HepG2 (cell line): Measurements from ENCODE around the gene ZCCHC8. TPM values are rescaled to one million over a fixed set of nuclear protein-coding genes. Genes with fewer than 3 reads are reported as not detected.
A peak's percentile ranks its signal among the peaks of the same experiment; 100 is the strongest.

Source experiments
- CAMTA2 ChIP-seq: sonication (generic); formaldehyde crosslinking; IDR thresholded peaks from 2 replicates; pipeline ENCODE4 v1.4.0; 2020; ENCODE audit warnings: mild to moderate bottlenecking, missing genetic modification reagents, borderline replicate concordance
- FOSL1 ChIP-seq: sonication (generic); formaldehyde crosslinking; IDR thresholded peaks from 2 replicates; pipeline ENCODE4 v1.9.0; 2021; ENCODE audit warnings: missing genetic modification reagents, borderline replicate concordance
- FOXJ3 ChIP-seq: sonication (generic); formaldehyde crosslinking; IDR thresholded peaks from 2 replicates; pipeline ENCODE4 v1.4.0; 2020; ENCODE audit warnings: missing genetic modification reagents, mild to moderate bottlenecking, borderline replicate concordance
- HDAC6 ChIP-seq: fragments of 200-600 bp; sonication (generic); IDR thresholded peaks from 2 replicates; pipeline ENCODE4 v1.7.0; 2017; ENCODE audit warnings: mild to moderate bottlenecking, antibody characterized with exemption, low read length, low read depth
- KLF11 ChIP-seq: IDR thresholded peaks from 2 replicates; pipeline ENCODE4 v1.6.1; 2016; ENCODE audit warnings: missing compliant biosample characterization
- LCORL ChIP-seq, 2 experiments: fragments of 450-650 bp in 1 of 2; sonication (generic) in 1 of 2; formaldehyde crosslinking in 1 of 2; IDR thresholded peaks; 2 replicates each; pipeline versions ENCODE4 v1.5.0 to v1.6.1; 2017 to 2020; ENCODE audit warnings: antibody characterized with exemption in 1 of 2, missing genetic modification reagents in 1 of 2
- NAIF1 ChIP-seq: sonication (generic); formaldehyde crosslinking; IDR thresholded peaks from 2 replicates; pipeline ENCODE4 v1.5.0; 2020; ENCODE audit warnings: mild to moderate bottlenecking, missing genetic modification reagents, borderline replicate concordance
- NFATC3 ChIP-seq: sonication (generic); formaldehyde crosslinking; IDR thresholded peaks from 2 replicates; pipeline ENCODE4 v1.5.1; 2020; ENCODE audit warnings: mild to moderate bottlenecking, missing genetic modification reagents
- SATB2 ChIP-seq: sonication (generic); formaldehyde crosslinking; IDR thresholded peaks from 2 replicates; pipeline ENCODE4 v1.5.0; 2020; ENCODE audit warnings: missing genetic modification reagents
- SIX4 ChIP-seq: sonication (generic); formaldehyde crosslinking; IDR thresholded peaks from 2 replicates; pipeline ENCODE4 v1.4.0; 2020; ENCODE audit warnings: missing genetic modification reagents
- SMAD3 ChIP-seq: sonication (generic); formaldehyde crosslinking; IDR thresholded peaks from 2 replicates; pipeline ENCODE4 v1.4.0; 2020; ENCODE audit warnings: missing genetic modification reagents
- ZBTB7B ChIP-seq: sonication (generic); formaldehyde crosslinking; IDR thresholded peaks from 2 replicates; pipeline ENCODE4 v1.4.0; 2020; ENCODE audit warnings: missing genetic modification reagents
- ZFY ChIP-seq: sonication (generic); formaldehyde crosslinking; IDR thresholded peaks from 2 replicates; pipeline ENCODE4 v1.4.0; 2020; ENCODE audit warnings: missing genetic modification reagents
- ZNF460 ChIP-seq: sonication (generic); formaldehyde crosslinking; IDR thresholded peaks from 2 replicates; pipeline ENCODE4 v1.5.1; 2020; ENCODE audit warnings: missing genetic modification reagents, mild to moderate bottlenecking, borderline replicate concordance
- ZNF562 ChIP-seq: sonication (generic); formaldehyde crosslinking; IDR thresholded peaks from 2 replicates; pipeline ENCODE4 v1.8.0; 2022; ENCODE audit warnings: missing genetic modification reagents, borderline replicate concordance
- ZNF652 ChIP-seq: IDR thresholded peaks from 2 replicates; pipeline ENCODE4 v1.6.1; 2016; ENCODE audit warnings: low read depth, borderline replicate concordance
- polyA plus RNA-seq, 8 experiments: library from polyadenylated mRNA; depleted of rRNA in 3 of 8; stranded (reverse) in 7 of 8; unstranded in 1 of 8; fragments of >200 nt; fragmentation: Illumina TruSeq in 4 of 8; extraction: Trizol in 4 of 8; gene quantifications; 2 replicates each; pipeline versions ENCODE4 v1.2.1 to v1.2.3, GENCODE V29; 2011 to 2016; ENCODE audit warnings: low read depth in 4 of 8, missing spikeins in 1 of 8, mixed read lengths in 1 of 8; ENCODE audit not compliant: insufficient read depth in 1 of 8
- total RNA-seq, 5 experiments: library from RNA; depleted of rRNA; stranded (reverse); fragments of >200 nt; fragmentation: Illumina TruSeq; extraction: Trizol; gene quantifications; 2 replicates each; pipeline ENCODE4 v1.2.3, GENCODE V29; 2016; ENCODE audit warnings: low read depth in 1 of 5
- TF ChIP-seq, protein P1 (sequence below): sonication (generic); formaldehyde crosslinking; conservative IDR thresholded peaks from 2 replicates; pipeline ENCODE4 v1.4.0; 2020; ENCODE audit warnings: mild to moderate bottlenecking, missing genetic modification reagents, moderate library complexity
- TF ChIP-seq, protein P2 (sequence below): sonication (generic); formaldehyde crosslinking; IDR thresholded peaks from 2 replicates; pipeline ENCODE4 v1.9.0; 2021; ENCODE audit warnings: missing genetic modification reagents, borderline replicate concordance
- TF ChIP-seq, protein P3 (sequence below): sonication (generic); formaldehyde crosslinking; IDR thresholded peaks from 2 replicates; pipeline ENCODE4 v1.4.0; 2020; ENCODE audit warnings: missing genetic modification reagents
- TF ChIP-seq, protein P4 (sequence below): sonication (generic); formaldehyde crosslinking; IDR thresholded peaks from 2 replicates; pipeline ENCODE4 v1.5.0; 2020; ENCODE audit warnings: missing genetic modification reagents

Gene ZCCHC8
- total and polyA plus RNA-seq, 2 of the 13 experiments (the other 11 are each of a cell fraction or from before 2014, with no cell fraction given), result 18.6 to 20.9 TPM

DNA sequence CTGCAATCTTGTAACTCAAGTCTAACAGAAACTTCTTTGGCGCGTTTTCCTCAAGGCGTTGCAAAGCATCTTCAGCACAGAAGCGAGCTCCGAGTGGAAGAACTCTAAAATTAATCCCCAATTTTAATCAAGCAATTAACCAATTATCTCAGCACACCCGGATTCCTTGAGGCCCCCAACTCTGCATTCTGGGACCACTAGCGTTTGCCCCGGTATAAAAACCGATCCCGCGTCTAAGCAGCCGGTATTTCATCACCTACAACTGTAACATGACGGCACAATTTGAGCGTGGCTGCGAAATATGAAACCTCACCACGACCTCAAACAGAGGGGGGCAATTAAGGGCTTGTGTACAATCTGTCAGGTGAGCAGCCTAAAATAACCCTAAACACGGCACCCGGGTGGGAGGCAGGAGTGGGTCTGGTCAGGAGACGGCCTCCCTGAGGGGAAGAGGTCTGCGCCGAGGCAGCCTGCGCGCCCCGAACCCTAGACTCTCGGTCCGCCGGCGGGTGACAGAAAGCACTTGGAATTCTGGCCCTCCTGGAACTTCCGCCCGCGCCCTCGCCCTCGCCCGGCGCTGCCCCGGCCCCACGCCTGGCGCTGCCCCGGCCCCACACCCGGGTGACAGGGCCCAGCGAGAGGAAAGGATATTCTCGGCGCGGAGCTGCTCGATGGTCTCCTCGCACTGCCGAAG is 594 bp downstream of the ZCCHC8 start (continued):
- TF ChIP-seq ZNF460 (CRISPR knock-in tag) (no peak), CAMTA2 (CRISPR knock-in tag) (no peak), ZBTB7B (CRISPR knock-in tag) (peak; percentile 19; the same call in 1 of the 2 replicates), NAIF1 (CRISPR knock-in tag) (no peak), ZNF562 (no peak), LCORL (IDR thresholded peaks at IDR 0.05) (no peak), LCORL (CRISPR knock-in tag; IDR thresholded peaks at IDR 0.05) (no peak), NFATC3 (CRISPR knock-in tag) (no peak), KLF11 (CRISPR knock-in tag) (no peak), FOSL1 (CRISPR knock-in tag) (no peak; the same call in 1 of the 2 replicates), SATB2 (CRISPR knock-in tag) (no peak), SIX4 (peak; percentile 82), FOXJ3 (CRISPR knock-in tag) (no peak), HDAC6 (no peak), SMAD3 (CRISPR knock-in tag) (no peak), ZFY (CRISPR knock-in tag) (no peak), ZNF652 (no peak)
- TF ChIP-seq, protein P1, sequence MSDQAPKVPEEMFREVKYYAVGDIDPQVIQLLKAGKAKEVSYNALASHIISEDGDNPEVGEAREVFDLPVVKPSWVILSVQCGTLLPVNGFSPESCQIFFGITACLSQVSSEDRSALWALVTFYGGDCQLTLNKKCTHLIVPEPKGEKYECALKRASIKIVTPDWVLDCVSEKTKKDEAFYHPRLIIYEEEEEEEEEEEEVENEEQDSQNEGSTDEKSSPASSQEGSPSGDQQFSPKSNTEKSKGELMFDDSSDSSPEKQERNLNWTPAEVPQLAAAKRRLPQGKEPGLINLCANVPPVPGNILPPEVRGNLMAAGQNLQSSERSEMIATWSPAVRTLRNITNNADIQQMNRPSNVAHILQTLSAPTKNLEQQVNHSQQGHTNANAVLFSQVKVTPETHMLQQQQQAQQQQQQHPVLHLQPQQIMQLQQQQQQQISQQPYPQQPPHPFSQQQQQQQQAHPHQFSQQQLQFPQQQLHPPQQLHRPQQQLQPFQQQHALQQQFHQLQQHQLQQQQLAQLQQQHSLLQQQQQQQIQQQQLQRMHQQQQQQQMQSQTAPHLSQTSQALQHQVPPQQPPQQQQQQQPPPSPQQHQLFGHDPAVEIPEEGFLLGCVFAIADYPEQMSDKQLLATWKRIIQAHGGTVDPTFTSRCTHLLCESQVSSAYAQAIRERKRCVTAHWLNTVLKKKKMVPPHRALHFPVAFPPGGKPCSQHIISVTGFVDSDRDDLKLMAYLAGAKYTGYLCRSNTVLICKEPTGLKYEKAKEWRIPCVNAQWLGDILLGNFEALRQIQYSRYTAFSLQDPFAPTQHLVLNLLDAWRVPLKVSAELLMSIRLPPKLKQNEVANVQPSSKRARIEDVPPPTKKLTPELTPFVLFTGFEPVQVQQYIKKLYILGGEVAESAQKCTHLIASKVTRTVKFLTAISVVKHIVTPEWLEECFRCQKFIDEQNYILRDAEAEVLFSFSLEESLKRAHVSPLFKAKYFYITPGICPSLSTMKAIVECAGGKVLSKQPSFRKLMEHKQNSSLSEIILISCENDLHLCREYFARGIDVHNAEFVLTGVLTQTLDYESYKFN (CRISPR knock-in tag), result no peak
- TF ChIP-seq, protein P2, sequence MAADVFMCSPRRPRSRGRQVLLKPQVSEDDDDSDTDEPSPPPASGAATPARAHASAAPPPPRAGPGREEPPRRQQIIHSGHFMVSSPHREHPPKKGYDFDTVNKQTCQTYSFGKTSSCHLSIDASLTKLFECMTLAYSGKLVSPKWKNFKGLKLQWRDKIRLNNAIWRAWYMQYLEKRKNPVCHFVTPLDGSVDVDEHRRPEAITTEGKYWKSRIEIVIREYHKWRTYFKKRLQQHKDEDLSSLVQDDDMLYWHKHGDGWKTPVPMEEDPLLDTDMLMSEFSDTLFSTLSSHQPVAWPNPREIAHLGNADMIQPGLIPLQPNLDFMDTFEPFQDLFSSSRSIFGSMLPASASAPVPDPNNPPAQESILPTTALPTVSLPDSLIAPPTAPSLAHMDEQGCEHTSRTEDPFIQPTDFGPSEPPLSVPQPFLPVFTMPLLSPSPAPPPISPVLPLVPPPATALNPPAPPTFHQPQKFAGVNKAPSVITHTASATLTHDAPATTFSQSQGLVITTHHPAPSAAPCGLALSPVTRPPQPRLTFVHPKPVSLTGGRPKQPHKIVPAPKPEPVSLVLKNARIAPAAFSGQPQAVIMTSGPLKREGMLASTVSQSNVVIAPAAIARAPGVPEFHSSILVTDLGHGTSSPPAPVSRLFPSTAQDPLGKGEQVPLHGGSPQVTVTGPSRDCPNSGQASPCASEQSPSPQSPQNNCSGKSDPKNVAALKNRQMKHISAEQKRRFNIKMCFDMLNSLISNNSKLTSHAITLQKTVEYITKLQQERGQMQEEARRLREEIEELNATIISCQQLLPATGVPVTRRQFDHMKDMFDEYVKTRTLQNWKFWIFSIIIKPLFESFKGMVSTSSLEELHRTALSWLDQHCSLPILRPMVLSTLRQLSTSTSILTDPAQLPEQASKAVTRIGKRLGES, result 0 out of 2 replicates have a peak, but pooled peaks have one; percentile 46
- TF ChIP-seq, protein P3, sequence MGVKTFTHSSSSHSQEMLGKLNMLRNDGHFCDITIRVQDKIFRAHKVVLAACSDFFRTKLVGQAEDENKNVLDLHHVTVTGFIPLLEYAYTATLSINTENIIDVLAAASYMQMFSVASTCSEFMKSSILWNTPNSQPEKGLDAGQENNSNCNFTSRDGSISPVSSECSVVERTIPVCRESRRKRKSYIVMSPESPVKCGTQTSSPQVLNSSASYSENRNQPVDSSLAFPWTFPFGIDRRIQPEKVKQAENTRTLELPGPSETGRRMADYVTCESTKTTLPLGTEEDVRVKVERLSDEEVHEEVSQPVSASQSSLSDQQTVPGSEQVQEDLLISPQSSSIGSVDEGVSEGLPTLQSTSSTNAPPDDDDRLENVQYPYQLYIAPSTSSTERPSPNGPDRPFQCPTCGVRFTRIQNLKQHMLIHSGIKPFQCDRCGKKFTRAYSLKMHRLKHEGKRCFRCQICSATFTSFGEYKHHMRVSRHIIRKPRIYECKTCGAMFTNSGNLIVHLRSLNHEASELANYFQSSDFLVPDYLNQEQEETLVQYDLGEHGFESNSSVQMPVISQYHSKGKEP (CRISPR knock-in tag), result no peak
- TF ChIP-seq, protein P4, sequence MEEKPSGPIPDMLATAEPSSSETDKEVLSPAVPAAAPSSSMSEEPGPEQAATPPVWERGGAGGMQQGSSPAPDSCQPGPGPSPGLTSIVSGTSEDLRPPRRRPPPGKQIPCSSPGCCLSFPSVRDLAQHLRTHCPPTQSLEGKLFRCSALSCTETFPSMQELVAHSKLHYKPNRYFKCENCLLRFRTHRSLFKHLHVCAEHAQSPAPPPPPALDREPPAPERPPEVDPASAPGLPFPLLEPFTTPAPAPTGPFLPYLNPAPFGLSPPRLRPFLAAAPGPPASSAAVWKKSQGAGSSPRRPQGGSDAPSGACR (CRISPR knock-in tag), result peak; percentile 26; the same call in 1 of the 2 replicates
